ENCODE measurements around the gene MTMR10. TPM values are rescaled to one million over a fixed set of nuclear protein-coding genes. Genes with fewer than 3 reads are reported as not detected.

The MTMR10 gene
- total and polyA plus RNA-seq, 2 experiments from 2014 or later = 4.3 to 11.3 TPM

DNA sequence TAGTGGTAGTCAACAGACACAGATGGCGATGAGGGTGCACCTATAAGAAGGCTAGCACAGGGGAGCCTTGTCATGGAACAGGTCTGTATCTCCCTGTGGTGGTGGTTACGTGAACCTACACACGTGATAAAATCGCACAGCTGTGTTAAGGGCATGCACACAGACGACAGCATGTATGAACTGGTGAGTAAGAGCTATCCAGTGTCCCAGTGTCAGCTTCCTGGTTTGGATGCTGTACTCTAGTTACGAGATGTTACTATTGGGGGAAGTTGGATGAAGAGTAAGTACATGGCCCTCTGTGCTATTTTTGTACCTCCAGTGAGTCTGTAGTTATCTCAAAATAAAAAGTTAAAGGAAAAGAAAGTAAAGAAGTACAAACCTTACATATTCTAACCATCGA is 38.2 kb downstream of the MTMR10 start:
- DNase-seq (ENCODE audit: low spot score) = no peak
- peaks cover 22% of the 10 kb centered on the region for H3K36me3 ChIP-seq (ENCODE audit: insufficient read depth)
- ATAC-seq = no peak

More for the DNA sequence above, 38.2 kb downstream of the MTMR10 start:
- H3K4me1 ChIP-seq (ENCODE audit: insufficient read depth) = no peaks in the 10 kb centered on the region
- no peak overlapping the region for H3K27ac Mint-ChIP-seq
- H3K27me3 Mint-ChIP-seq (ENCODE audit: insufficient read depth, low read depth, poor library complexity) = peaks cover 8% of the 10 kb centered on the region
- no peak overlapping the region for H2AFZ ChIP-seq
- TF ChIP-seq JUNB (IDR thresholded peaks at IDR 0.05; ENCODE audit: unreplicated experiment) (no peak), EZH2 (IDR thresholded peaks at IDR 0.05; ENCODE audit: low read depth, unreplicated experiment) (no peak), NANOG (IDR thresholded peaks at IDR 0.05; ENCODE audit: borderline replicate concordance) (no peak), ZNF331 (CRISPR knock-in tag; IDR thresholded peaks at IDR 0.05; ENCODE audit: low read depth) (no peak), CTCF (conservative IDR thresholded peaks at IDR 0.05; ENCODE audit: low read depth in 2 of 2) (no peak), POLR2AphosphoS5 (IDR thresholded peaks at IDR 0.05; ENCODE audit: low read depth) (no peak), ZNF114 (CRISPR knock-in tag; IDR thresholded peaks at IDR 0.05) (no peak), STAT1 (IDR thresholded peaks at IDR 0.05; ENCODE audit: unreplicated experiment) (no peak), EZH2phosphoT487 (IDR thresholded peaks at IDR 0.05; ENCODE audit: unreplicated experiment) (no peak), CREB1 (CRISPR knock-in tag; IDR thresholded peaks at IDR 0.05; ENCODE audit: low read depth) (no peak)
- TF ChIP-seq, protein P1, sequence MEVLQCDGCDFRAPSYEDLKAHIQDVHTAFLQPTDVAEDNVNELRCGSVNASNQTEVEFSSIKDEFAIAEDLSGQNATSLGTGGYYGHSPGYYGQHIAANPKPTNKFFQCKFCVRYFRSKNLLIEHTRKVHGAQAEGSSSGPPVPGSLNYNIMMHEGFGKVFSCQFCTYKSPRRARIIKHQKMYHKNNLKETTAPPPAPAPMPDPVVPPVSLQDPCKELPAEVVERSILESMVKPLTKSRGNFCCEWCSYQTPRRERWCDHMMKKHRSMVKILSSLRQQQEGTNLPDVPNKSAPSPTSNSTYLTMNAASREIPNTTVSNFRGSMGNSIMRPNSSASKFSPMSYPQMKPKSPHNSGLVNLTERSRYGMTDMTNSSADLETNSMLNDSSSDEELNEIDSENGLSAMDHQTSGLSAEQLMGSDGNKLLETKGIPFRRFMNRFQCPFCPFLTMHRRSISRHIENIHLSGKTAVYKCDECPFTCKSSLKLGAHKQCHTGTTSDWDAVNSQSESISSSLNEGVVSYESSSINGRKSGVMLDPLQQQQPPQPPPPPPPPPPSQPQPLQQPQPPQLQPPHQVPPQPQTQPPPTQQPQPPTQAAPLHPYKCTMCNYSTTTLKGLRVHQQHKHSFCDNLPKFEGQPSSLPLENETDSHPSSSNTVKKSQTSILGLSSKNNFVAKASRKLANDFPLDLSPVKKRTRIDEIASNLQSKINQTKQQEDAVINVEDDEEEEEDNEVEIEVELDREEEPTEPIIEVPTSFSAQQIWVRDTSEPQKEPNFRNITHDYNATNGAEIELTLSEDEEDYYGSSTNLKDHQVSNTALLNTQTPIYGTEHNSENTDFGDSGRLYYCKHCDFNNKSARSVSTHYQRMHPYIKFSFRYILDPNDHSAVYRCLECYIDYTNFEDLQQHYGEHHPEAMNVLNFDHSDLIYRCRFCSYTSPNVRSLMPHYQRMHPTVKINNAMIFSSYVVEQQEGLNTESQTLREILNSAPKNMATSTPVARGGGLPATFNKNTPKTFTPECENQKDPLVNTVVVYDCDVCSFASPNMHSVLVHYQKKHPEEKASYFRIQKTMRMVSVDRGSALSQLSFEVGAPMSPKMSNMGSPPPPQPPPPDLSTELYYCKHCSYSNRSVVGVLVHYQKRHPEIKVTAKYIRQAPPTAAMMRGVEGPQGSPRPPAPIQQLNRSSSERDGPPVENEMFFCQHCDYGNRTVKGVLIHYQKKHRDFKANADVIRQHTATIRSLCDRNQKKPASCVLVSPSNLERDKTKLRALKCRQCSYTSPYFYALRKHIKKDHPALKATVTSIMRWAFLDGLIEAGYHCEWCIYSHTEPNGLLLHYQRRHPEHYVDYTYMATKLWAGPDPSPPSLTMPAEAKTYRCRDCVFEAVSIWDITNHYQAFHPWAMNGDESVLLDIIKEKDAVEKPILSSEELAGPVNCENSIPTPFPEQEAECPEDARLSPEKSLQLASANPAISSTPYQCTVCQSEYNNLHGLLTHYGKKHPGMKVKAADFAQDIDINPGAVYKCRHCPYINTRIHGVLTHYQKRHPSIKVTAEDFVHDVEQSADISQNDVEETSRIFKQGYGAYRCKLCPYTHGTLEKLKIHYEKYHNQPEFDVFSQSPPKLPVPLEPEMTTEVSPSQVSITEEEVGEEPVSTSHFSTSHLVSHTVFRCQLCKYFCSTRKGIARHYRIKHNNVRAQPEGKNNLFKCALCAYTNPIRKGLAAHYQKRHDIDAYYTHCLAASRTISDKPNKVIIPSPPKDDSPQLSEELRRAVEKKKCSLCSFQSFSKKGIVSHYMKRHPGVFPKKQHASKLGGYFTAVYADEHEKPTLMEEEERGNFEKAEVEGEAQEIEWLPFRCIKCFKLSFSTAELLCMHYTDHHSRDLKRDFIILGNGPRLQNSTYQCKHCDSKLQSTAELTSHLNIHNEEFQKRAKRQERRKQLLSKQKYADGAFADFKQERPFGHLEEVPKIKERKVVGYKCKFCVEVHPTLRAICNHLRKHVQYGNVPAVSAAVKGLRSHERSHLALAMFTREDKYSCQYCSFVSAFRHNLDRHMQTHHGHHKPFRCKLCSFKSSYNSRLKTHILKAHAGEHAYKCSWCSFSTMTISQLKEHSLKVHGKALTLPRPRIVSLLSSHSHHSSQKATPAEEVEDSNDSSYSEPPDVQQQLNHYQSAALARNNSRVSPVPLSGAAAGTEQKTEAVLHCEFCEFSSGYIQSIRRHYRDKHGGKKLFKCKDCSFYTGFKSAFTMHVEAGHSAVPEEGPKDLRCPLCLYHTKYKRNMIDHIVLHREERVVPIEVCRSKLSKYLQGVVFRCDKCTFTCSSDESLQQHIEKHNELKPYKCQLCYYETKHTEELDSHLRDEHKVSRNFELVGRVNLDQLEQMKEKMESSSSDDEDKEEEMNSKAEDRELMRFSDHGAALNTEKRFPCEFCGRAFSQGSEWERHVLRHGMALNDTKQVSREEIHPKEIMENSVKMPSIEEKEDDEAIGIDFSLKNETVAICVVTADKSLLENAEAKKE (CRISPR knock-in tag; IDR thresholded peaks at IDR 0.05) = no peak
- TF ChIP-seq, protein P2, sequence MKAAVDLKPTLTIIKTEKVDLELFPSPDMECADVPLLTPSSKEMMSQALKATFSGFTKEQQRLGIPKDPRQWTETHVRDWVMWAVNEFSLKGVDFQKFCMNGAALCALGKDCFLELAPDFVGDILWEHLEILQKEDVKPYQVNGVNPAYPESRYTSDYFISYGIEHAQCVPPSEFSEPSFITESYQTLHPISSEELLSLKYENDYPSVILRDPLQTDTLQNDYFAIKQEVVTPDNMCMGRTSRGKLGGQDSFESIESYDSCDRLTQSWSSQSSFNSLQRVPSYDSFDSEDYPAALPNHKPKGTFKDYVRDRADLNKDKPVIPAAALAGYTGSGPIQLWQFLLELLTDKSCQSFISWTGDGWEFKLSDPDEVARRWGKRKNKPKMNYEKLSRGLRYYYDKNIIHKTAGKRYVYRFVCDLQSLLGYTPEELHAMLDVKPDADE (IDR thresholded peaks at IDR 0.05) = no peak
- TF ChIP-seq, protein P3, sequence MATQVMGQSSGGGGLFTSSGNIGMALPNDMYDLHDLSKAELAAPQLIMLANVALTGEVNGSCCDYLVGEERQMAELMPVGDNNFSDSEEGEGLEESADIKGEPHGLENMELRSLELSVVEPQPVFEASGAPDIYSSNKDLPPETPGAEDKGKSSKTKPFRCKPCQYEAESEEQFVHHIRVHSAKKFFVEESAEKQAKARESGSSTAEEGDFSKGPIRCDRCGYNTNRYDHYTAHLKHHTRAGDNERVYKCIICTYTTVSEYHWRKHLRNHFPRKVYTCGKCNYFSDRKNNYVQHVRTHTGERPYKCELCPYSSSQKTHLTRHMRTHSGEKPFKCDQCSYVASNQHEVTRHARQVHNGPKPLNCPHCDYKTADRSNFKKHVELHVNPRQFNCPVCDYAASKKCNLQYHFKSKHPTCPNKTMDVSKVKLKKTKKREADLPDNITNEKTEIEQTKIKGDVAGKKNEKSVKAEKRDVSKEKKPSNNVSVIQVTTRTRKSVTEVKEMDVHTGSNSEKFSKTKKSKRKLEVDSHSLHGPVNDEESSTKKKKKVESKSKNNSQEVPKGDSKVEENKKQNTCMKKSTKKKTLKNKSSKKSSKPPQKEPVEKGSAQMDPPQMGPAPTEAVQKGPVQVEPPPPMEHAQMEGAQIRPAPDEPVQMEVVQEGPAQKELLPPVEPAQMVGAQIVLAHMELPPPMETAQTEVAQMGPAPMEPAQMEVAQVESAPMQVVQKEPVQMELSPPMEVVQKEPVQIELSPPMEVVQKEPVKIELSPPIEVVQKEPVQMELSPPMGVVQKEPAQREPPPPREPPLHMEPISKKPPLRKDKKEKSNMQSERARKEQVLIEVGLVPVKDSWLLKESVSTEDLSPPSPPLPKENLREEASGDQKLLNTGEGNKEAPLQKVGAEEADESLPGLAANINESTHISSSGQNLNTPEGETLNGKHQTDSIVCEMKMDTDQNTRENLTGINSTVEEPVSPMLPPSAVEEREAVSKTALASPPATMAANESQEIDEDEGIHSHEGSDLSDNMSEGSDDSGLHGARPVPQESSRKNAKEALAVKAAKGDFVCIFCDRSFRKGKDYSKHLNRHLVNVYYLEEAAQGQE (IDR thresholded peaks at IDR 0.05; ENCODE audit: unreplicated experiment) = no peak
- peaks cover 72% of the 10 kb centered on the region for H3K36me3 Mint-ChIP-seq (ENCODE audit: low read depth)
- H3F3A ChIP-seq (replicated peaks; ENCODE audit: low read depth) = no peaks in the 10 kb centered on the region
- no peaks in the 10 kb centered on the region for H3K27me3 ChIP-seq (ENCODE audit: insufficient read depth)
- H3K4me2 ChIP-seq = no peak overlapping the region
- no peaks in the 10 kb centered on the region for H3K79me2 ChIP-seq (replicated peaks; ENCODE audit: insufficient read depth)
- no peaks in the 10 kb centered on the region for H4K20me1 ChIP-seq (replicated peaks; ENCODE audit: insufficient read depth)
- peaks cover 6% of the 10 kb centered on the region; the same call in 2 of the 3 replicates for H3K4me1 Mint-ChIP-seq
- no peak overlapping the region for H3K27ac ChIP-seq (ENCODE audit: low read depth)
- peaks cover 3% of the 10 kb centered on the region; the same call in 2 of the 3 replicates for H3K9me3 Mint-ChIP-seq
- H3K4me3 ChIP-seq = no peak overlapping the region
- no peak overlapping the region for H3K4me3 Mint-ChIP-seq
- H3K9me2 ChIP-seq (ENCODE audit: insufficient read depth) = no peaks in the 10 kb centered on the region
